RWPE1 (cell line): Measurements from ENCODE around the gene VIL1.

ENCODE experiments used
- CTCF ChIA-PET: fragments of 350-600 bp; sonication (Branson Sonifier 250); formaldehyde crosslinking; extraction: SDS; loops from one replicate; lab custom pipeline; 2021; lab: Yijun Ruan, JAX
- POLR2A ChIA-PET: fragments of 400-600 bp; formaldehyde crosslinking; extraction: SDS; loops from one replicate; lab custom pipeline; 2020; ENCODE audit warnings: antibody characterized with exemption; ENCODE audit not compliant: low non-redundant PET; lab: Yijun Ruan, JAX
- DNase-seq: peaks from one replicate; pipeline ENCODE4 v3.0.0; 2012; ENCODE audit warnings: low spot score
- H3K27ac ChIP-seq: fragments of 450-650 bp; 2 replicates; pipeline ENCODE4 v1.5.1; 2017
- CTCF ChIP-seq: fragments of 450-650 bp; conservative IDR thresholded peaks from 2 replicates; pipeline ENCODE4 v1.5.1; 2017; ENCODE audit warnings: low read depth, mild to moderate bottlenecking

Gene VIL1

GRCh38 chr2:218432676-218433365, 13.9 kb downstream of the VIL1 start:
- ChIA-PET POLR2A (no interaction called here), CTCF (no interaction called here)
- H3K27ac ChIP-seq, result no peak overlapping the region
- no peak for TF ChIP-seq CTCF
- DNase-seq, result no peak

- POLR2A ChIA-PET, result interaction anchor here (0.7 kb wide), 1 partner anchor 12 kb away, joined by 5 read pairs; no protein-coding TSS in a partner anchor
- no peak for TF ChIP-seq CTCF
- DNase-seq, result no peak
- H3K27ac ChIP-seq, result no peak overlapping the region
- CTCF ChIA-PET, result no interaction called here
Measured at GRCh38 chr2:218434456-218434855, 15.5 kb downstream of the VIL1 start.

GRCh38 chr2:218435003-218435982, 16.4 kb downstream of the VIL1 start:
- no peak for TF ChIP-seq CTCF
- ChIA-PET POLR2A (no interaction called here), CTCF (no interaction called here)

GRCh38 chr2:218436992-218437391, 18.1 kb downstream of the VIL1 start:
- ChIA-PET POLR2A (no interaction called here), CTCF (no interaction called here)
- TF ChIP-seq CTCF, result no peak

More at GRCh38 chr2:218435003-218435982, 16.4 kb downstream of the VIL1 start:
- DNase-seq, result no peak
- H3K27ac ChIP-seq, result no peak overlapping the region

GRCh38 chr2:218437969-218438368, 19.0 kb downstream of the VIL1 start:
- no peak for DNase-seq
- POLR2A ChIA-PET, result no interaction called here
- CTCF ChIA-PET, result no interaction called here
- no peak overlapping the region for H3K27ac ChIP-seq
- TF ChIP-seq CTCF, result no peak

More at GRCh38 chr2:218436992-218437391, 18.1 kb downstream of the VIL1 start:
- no peak for DNase-seq
- no peak overlapping the region for H3K27ac ChIP-seq

- CTCF ChIA-PET, result no interaction called here
- POLR2A ChIA-PET, result no interaction called here
- no peak for TF ChIP-seq CTCF
- no peak overlapping the region for H3K27ac ChIP-seq
- DNase-seq, result no peak
Measured at GRCh38 chr2:218438596-218438995, 19.7 kb downstream of the VIL1 start.
